ENCODE measurements around the gene ZSWIM1. TPM values are rescaled to one million over a fixed set of nuclear protein-coding genes. Genes with fewer than 3 reads are reported as not detected.
A peak's percentile ranks its signal among the peaks of the same experiment; 100 is the strongest.

ZSWIM1 gene
- total and polyA plus RNA-seq, 2 of the 4 experiments (the other 2 are of a cell fraction), result 4.2 to 10.0 TPM

- Histone ChIP-seq H2BK5ac (ENCODE audit: low read depth, low read length, poor library complexity, severe bottlenecking) (no peak overlapping the region), H3K27me3 (ENCODE audit: control insufficient read depth, insufficient read depth, low read length) (no peaks in the 10 kb centered on the region), H4K8ac (ENCODE audit: low read depth in 2 of 2, low read length in 2 of 2) (no peak overlapping the region), H3K4me3 (ENCODE audit: insufficient read depth, low read depth, low read length) (no peak overlapping the region), H3K14ac (replicated peaks; ENCODE audit: low read depth, low read length) (no peak overlapping the region), H3K9me3 (ENCODE audit: control insufficient read depth, insufficient read depth, low read length) (no peaks in the 10 kb centered on the region), H2BK20ac (ENCODE audit: low read depth, low read length) (no peak overlapping the region), H2BK120ac (ENCODE audit: low read depth, low read length) (no peak overlapping the region), H2BK15ac (ENCODE audit: low read depth, low read length) (no peak overlapping the region), H3K4me1 (ENCODE audit: control insufficient read depth, insufficient read depth, low read length) (peaks cover 30% of the 10 kb centered on the region), H3K23ac (ENCODE audit: low read depth, low read length) (no peak overlapping the region), H4K20me1 (ENCODE audit: insufficient read depth, low read length) (no peaks in the 10 kb centered on the region), H3K36me3 (ENCODE audit: control insufficient read depth, insufficient read depth, low read length) (no peaks in the 10 kb centered on the region), H3K27ac (ENCODE audit: insufficient read depth, low read length) (no peak overlapping the region), H3K9me1 (ENCODE audit: insufficient read depth, low read length) (no peaks in the 10 kb centered on the region; the same call in 1 of the 2 replicates), H3K4me2 (ENCODE audit: low read depth, low read length) (no peak overlapping the region), H3K9ac (ENCODE audit: low read depth, low read length) (no peak overlapping the region), H4K5ac (ENCODE audit: low read depth, low read length) (no peak overlapping the region), H2AFZ (replicated peaks; ENCODE audit: low read length, poor library complexity) (no peak overlapping the region), H3K56ac (ENCODE audit: extremely low read depth, insufficient read depth, low read length) (no peak overlapping the region), H2AK5ac (ENCODE audit: low read depth, low read length) (no peak overlapping the region), H3K18ac (ENCODE audit: low read depth, low read length) (no peak overlapping the region; the same call in 1 of the 2 replicates), H2AK9ac (replicated peaks; ENCODE audit: low read depth, low read length, poor library complexity) (no peak overlapping the region), H3K79me1 (ENCODE audit: low read depth in 1 of 2, low read length in 2 of 2) (no peaks in the 10 kb centered on the region), H4K91ac (ENCODE audit: insufficient read depth, low read depth, low read length) (no peak overlapping the region), H3K4ac (ENCODE audit: low read depth, low read length) (no peak overlapping the region)
- no TSS peak for BruUV-seq (replicated peaks)
- intact Hi-C loops (cut with micrococcal nuclease), result no loop called here
- dilution Hi-C loops (cut with HindIII; ENCODE audit: low sequenced_read_pairs, unreplicated experiment), result no loop called here
- CTCF ChIA-PET, result interaction anchor here (0.7 kb wide), 1 partner anchor 25 kb away, joined by 4 read pairs; no protein-coding TSS in a partner anchor
- POLR2A ChIA-PET (ENCODE audit: unreplicated experiment), result interaction anchor here (0.6 kb wide), 1 partner anchor 9 kb away, joined by 3 read pairs; no protein-coding TSS in a partner anchor
- ATAC-seq (ENCODE audit: low read depth) (no peak), DNase-seq (peak; percentile 30)
- WGBS, 2 experiments (ENCODE audit: extremely low coverage in 2 of 2, insufficient read length in 1 of 2), result 80% methylated on average over 4 of the region's 11 CpGs; no CpG with 5 or more reads in 1 of the 2 experiments
- in situ Hi-C loops (cut with MboI; ENCODE audit: low sequenced_read_pairs), result loop anchor here (25.0 kb wide), 1 partner anchor 584 kb away; the partner anchor contains the start of gene SDC4
- no peak for TF ChIP-seq RFX5 (IDR thresholded peaks at IDR 0.05; ENCODE audit: low read depth, low read length)
- TF ChIP-seq MAZ (IDR thresholded peaks at IDR 0.05; ENCODE audit: borderline replicate concordance, low read depth, low read length), result no peak
- TF ChIP-seq CEBPB (IDR thresholded peaks at IDR 0.05; ENCODE audit: low read depth, low read length), result 0 out of 2 replicates have a peak, but pooled peaks have one; percentile 1
- no peak for TF ChIP-seq SMC3 (IDR thresholded peaks at IDR 0.05; ENCODE audit: low read depth, low read length)
- TF ChIP-seq RCOR1 (IDR thresholded peaks at IDR 0.05; ENCODE audit: insufficient replicate concordance, low read length), result no peak
These were observed 40.5 kb downstream of the ZSWIM1 start for GRCh38 chr20:45921337-45922189.
